C4-2B (cell line): ENCODE results near the gene STRIP2.
"Not testable (repeated sequence)": the region's sequence is repeated elsewhere in the genome, so short reads cannot be mapped to it uniquely, and the experiment has no call there.

Source experiments
- CTCF ChIP-seq: fragments of 450-650 bp; conservative IDR thresholded peaks from 2 replicates; pipeline ENCODE4 v1.5.1; 2017; ENCODE audit warnings: mild to moderate bottlenecking
- ZFX ChIP-seq: fragments of 450-650 bp; IDR thresholded peaks from 2 replicates; pipeline ENCODE4 v1.6.1; 2017

GRCh38 chr7:129475931-129476330 is 41.7 kb downstream of the STRIP2 start:
- not testable (repeated sequence) for TF ChIP-seq CTCF, ZFX
